NCI-H1092 treated with DMSO at 0.1 percent for 48 hours (cell line): Measurements from ENCODE around the gene EIF4E3.

ENCODE experiments used
- DNase-seq: peaks from one replicate; lab custom pipeline; 2025; lab: John Stamatoyannopoulos, UW

EIF4E3 gene

DNA sequence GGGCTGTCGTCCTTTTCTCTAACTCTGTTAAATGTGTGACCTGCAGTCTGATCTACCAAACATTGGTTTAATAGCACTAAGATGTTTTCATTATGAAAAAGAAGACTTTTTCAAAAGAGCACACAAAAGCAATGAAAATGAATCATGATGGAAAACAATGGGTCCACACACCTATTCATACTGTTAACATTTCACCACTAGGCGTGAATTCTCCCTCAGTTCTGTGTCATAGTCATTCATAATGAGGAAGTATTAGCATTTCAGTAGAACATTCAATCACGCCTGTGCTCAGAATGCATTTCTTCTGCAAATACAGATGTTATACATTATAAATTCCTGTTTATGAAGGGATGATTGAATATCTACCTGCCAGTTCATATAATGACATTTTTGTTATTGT is 35.9 kb downstream of the EIF4E3 start:
- no peak for DNase-seq

DNA sequence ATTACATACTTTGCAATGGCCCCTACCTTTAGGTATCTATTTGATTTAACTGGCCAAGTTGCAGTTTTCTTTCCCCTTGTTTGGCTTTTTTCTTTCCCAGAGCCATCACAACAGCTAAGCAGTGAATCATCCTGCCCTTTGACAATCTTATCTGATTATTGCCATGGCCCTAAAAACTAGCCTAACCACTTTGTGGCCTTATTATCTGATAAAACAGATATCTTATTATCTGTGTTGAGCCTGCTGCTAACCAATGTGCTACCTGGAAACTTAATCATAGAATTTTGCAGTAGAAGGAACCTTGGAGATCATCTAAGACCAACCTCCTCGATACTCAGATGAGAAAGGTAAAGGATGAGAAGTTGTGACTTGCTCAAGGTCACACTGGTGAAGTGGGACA is 37.1 kb downstream of the EIF4E3 start:
- DNase-seq, result no peak

GRCh38 chr3:71685686-71686085 is 39.5 kb downstream of the EIF4E3 start:
- no peak for DNase-seq

GRCh38 chr3:71684757-71685386 is 40.3 kb downstream of the EIF4E3 start:
- DNase-seq, result no peak

- no peak for DNase-seq
Observed at GRCh38 chr3:71684046-71684756, 41.0 kb downstream of the EIF4E3 start.

DNA sequence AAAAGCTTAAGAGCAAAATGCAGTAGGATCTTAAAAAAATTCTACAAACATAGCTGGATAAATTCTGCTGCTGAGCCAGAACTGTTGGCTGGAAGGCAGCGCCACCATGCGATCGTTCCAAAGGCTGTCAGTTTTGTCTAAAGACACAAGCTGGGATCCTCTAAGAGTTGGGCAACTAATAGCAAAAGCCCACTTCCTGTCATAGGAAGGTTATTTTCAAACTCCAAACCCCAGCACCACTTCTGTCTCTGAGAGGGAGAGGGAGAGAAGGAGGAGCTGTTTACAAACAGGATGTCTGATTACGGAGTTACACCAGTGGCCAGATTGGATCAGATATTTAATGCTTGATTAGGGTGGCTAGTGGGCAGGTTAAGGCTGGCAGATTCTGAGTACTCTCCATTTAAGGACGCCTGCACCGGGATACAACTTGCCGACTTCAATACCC is 44.0 kb downstream of the EIF4E3 start:
- DNase-seq, result no peak

DNA sequence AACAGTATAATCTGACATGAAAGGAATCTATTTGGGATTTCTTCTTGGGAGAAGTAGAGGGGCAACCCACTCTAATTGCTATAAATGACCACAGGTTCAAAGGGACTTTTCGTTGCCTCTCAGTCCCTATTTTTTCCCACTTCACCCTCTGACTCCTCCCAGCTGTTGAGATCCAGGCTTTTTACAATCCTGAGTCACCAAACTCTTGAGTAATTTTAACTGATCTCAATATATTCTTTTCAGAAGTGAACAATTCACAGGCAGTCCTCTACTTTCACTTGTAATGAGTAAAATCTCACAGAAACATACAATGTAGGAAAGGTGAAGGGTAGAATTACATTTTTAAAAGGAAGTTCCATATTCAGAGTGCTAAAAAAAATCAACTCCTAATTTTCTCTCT is 44.6 kb downstream of the EIF4E3 start:
- no peak for DNase-seq

DNA sequence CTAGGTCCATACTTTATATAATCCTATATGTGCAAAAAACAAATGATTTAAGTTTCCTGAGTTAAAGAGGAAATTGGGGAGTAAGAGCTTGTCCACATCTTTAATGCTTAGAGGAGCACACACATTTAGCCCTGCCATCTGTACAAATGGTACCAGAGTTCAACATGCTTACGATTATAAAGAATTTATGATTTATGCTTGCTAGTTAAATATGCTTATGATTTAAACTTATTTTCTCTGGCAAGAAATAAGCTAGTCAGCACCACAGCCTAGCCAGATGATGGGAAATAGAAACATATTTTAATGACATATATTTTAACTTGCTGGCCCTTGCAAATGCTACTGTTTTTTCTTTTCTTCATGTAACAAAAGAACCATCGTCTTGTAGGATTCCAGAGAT is 48.3 kb downstream of the EIF4E3 start:
- DNase-seq, result no peak

DNA sequence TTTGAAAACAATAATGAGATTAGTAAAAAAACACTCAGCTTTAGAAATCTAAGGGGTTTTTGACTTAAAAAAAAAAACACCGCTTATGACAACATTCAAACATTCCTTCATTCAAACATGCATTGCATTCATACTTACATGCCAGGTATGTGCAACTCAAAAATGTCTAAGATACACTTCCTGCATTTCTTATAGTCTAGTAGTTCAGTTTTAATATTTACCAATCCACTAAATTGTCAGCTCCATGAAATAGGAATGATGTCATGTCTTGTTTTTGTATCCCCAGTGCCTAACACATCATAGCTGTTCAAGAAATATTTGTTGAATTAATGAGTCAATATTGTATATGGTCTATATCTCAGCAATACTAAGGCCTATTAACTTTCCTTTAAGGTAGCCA is 51.7 kb downstream of the EIF4E3 start:
- no peak for DNase-seq

- no peak for DNase-seq
Observed at GRCh38 chr3:71672807-71673206, 52.4 kb downstream of the EIF4E3 start.

GRCh38 chr3:71672340-71672739 is 52.9 kb downstream of the EIF4E3 start:
- DNase-seq, result no peak

GRCh38 chr3:71671216-71671845 is 53.9 kb downstream of the EIF4E3 start:
- no peak for DNase-seq

GRCh38 chr3:71662568-71662967 is 62.6 kb downstream of the EIF4E3 start:
- no peak for DNase-seq

DNA sequence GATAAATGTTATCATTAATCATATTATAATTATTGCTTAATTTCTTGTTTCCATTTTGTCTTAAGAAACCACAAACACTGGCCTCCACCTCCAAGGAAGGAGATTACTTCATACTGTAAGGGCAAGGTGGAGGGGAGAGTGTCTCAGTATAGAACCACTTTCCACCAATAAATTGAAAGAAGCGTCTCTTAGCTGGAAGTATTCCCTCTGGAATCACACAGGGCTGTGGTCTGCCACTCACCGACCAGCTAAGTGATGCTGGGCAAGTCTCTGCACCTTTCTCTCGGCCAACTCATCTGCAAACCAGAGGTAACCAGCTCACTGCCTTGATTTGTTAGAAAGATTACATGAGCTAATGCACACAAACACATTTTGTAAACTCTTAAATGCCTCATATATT is 63.1 kb downstream of the EIF4E3 start:
- DNase-seq, result no peak

- no peak for DNase-seq
Observed at GRCh38 chr3:71659864-71660591, 65.2 kb downstream of the EIF4E3 start.

DNA sequence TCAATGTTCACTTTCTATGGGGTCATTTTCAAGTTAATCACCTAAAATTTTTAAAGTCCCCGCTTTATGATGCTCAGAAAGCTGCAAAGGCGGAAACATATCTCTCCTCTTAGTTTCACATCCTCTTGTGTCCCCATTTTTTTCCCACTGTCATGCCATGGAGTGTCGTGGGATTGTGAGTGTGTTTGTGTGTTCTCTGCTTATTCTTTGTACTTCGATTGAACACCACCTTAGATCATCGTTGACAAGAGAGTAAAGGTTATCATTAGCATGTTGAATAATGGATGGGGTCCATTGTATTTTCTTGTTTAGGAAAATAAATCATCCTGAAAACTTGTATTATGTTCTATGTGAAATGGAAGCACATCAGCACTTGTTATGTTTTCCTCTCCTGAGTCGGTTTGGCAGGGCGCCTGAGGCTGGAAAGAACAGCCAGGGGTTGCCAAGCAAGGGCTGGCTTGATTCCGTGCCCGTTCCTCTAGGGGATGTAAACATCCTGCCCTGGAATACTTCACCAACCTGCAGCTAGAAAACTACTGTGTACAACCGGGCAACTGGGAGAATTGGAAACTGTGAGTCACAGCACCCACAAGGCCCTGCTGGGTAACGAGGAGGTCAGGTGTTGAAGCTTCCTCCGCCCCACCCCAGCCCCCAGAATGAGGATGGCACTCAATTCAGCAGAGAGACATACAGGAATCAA is 67.2 kb downstream of the EIF4E3 start:
- peak; percentile 57 for DNase-seq

GRCh38 chr3:71655061-71655460 is 70.1 kb downstream of the EIF4E3 start:
- no peak for DNase-seq

- DNase-seq, result no peak
Observed at GRCh38 chr3:71653414-71653807, 71.8 kb downstream of the EIF4E3 start.

DNA sequence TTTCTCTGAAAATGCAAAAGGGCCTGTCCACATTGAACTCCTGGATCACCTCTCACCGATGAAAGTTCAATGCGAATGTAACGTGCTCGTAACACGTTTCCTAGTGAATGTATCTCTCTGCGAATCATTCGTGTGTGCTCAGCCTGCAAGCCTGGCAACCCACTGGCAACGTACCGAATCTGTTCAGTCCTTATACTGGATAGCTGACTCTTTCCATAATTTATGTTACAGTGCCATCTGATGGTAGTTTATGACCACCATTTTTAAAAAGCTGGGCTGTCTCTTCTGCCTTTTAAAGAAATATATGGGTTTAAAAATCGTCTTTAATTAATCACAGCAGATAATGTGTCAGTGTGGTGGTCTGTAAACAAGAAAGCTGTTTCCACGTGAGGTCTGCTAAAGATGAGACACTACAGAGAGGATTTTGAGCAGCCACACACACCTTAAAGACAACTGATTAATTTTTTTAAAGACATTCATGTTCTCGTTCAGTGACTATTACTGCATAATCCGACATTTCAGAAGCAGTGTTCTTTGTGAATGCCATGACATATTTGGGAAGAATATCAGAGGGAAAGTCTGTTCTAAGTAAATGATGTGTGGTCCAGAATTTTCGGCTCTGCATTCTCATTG is 72.3 kb downstream of the EIF4E3 start:
- DNase-seq, result peak; percentile 41

DNA sequence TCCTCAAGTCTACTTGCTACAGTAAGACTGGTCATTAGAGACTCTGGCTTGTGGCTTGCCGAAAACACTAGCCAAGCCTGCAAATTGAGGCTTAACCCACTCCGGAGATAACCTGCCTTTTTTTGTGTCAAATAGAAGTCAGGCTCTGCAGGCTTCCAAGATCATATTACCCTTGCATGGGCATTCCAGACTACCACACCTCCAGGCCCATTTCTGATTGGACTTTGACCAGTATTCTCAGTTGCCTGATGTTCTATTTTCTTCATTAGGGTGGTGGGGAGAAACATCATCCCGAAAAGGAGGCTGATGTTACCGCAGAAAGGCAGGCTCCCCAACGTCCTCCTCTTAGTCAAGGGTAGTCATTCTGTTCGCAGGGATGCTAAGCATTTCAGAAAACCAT is 73.6 kb downstream of the EIF4E3 start:
- DNase-seq, result no peak

- DNase-seq, result no peak
Observed at GRCh38 chr3:71650372-71650771, 74.8 kb downstream of the EIF4E3 start.

GRCh38 chr3:71649757-71650156 is 75.4 kb downstream of the EIF4E3 start:
- DNase-seq, result no peak
